ENCODE data around the gene GPR84.

DNA sequence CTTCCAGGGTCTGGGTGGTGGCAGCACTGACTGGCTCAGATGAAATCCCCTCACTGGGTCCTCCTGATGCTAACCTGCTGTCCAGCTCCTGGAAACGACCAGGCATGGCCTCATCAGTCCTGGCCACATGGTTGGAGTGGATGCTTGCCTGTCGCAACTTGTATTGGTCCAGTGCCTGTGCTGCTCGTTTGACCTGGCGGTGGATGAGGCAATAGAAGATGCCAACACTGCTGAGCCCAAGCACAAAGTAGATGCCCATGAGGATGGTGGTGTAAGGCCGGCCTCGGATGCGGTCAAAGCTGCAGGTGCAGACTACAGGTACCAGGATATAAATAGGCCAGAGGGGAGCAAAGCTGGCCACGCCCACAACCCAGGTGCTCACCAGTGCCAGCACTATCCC is 1.2 kb downstream of the GPR84 start:
- TF ChIP-seq CTCF (IDR thresholded peaks at IDR 0.05) (no peak), POLR2A (IDR thresholded peaks at IDR 0.05) (no peak)

Data from transverse colon (tissue), 3 donors.